GM12801 (cell line): Measurements from ENCODE around the gene SPO11.

Experiments used
- CTCF ChIP-seq: IDR thresholded peaks from one replicate; pipeline ENCODE4 v1.5.1; 2011; ENCODE audit warnings: control low read depth; ENCODE audit not compliant: insufficient read length; ENCODE audit errors: extremely low read depth

SPO11 gene

GRCh38 chr20:57317316-57317788 is 12.3 kb upstream of the SPO11 start:
- TF ChIP-seq CTCF, result no peak

GRCh38 chr20:57317789-57318371 is 11.7 kb upstream of the SPO11 start:
- no peak for TF ChIP-seq CTCF

GRCh38 chr20:57319584-57319983 is 10.0 kb upstream of the SPO11 start:
- no peak for TF ChIP-seq CTCF

- no peak for TF ChIP-seq CTCF
Measured at GRCh38 chr20:57320358-57320757, 9.2 kb upstream of the SPO11 start.

DNA sequence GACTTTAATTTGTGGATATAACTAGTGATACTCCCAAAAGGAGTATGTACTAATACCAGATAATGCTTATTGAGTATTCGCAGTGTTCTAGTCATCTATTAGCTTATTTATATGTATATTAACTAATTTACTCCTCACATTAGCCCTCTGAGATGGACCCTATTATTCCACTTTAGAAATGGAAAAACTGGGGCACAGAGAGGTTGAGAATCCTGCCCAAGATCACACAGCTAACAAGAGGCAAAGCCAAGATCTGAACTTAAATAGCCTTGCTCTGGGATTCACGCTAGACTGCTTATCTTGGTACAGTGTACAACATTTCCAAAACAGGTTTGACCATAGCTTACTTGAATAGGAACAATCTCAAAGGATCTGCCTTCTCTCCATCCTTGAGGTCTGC is 8.5 kb upstream of the SPO11 start:
- no peak for TF ChIP-seq CTCF

DNA sequence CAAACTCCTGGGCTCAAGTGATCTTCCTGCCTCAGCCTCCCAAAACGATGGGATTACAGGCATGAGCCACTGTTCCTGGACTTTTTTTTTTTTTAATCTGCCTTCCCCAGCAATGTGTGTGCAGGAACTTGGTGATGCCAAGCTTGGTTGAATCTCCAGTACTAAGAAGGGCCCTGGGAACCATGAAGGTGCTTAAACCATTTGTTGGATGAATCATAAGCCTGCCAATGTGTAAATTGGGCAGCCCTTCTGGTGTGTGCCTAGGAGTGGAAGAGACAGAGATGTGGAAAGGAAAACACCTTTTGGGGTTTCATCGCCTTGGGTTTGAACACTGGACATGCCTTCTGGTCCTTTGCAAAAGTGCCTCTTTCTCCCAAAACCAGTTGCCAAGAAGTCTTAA is 7.1 kb upstream of the SPO11 start:
- TF ChIP-seq CTCF, result no peak

GRCh38 chr20:57323034-57323433 is 6.6 kb upstream of the SPO11 start:
- no peak for TF ChIP-seq CTCF
